Measurements from ENCODE around the gene CHMP2A.

DNA sequence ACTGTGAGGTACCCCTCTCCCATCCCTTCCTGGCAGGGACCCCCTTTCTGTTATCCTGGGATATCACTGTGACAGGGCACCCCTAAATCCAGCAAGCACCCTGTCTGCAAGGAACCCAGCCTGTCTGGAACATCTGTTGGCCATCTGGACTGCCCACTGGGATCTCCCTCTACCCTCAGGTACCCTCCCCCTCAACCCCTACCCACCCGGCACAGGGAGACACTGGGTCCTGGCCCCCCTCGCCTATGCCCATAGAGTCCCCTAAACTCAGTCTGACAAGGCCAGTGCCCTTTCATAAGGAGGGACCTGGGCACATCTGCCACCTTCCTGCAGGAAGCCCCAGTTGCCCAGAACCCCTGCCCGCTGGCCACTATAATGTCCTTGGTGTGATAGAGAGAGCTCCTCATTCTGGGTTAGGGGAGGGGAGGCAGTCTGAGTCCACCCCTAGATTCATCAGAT is 40.3 kb downstream of the CHMP2A start:
- TF ChIP-seq, protein P1, sequence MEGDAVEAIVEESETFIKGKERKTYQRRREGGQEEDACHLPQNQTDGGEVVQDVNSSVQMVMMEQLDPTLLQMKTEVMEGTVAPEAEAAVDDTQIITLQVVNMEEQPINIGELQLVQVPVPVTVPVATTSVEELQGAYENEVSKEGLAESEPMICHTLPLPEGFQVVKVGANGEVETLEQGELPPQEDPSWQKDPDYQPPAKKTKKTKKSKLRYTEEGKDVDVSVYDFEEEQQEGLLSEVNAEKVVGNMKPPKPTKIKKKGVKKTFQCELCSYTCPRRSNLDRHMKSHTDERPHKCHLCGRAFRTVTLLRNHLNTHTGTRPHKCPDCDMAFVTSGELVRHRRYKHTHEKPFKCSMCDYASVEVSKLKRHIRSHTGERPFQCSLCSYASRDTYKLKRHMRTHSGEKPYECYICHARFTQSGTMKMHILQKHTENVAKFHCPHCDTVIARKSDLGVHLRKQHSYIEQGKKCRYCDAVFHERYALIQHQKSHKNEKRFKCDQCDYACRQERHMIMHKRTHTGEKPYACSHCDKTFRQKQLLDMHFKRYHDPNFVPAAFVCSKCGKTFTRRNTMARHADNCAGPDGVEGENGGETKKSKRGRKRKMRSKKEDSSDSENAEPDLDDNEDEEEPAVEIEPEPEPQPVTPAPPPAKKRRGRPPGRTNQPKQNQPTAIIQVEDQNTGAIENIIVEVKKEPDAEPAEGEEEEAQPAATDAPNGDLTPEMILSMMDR (conservative IDR thresholded peaks at IDR 0.05; ENCODE audit: low read length), result no peak
- no peak for TF ChIP-seq EZH2phosphoT487 (IDR thresholded peaks at IDR 0.05; ENCODE audit: borderline replicate concordance)

Data from Loucy (cell line).